ENCODE data around the gene FBXO5.

- TF ChIP-seq CTCF (optimal IDR thresholded peaks at IDR 0.05 in 1 of 3, IDR thresholded peaks at IDR 0.05 in 1 of 3, conservative IDR thresholded peaks at IDR 0.05 in 1 of 3; ENCODE audit: extremely low read depth in 1 of 3, insufficient read depth in 2 of 3, low read length in 3 of 3) (no peak), EZH2 (IDR thresholded peaks at IDR 0.05; ENCODE audit: low read length) (no peak)
Observed at GRCh38 chr6:153031335-153031955, 48.6 kb upstream of the FBXO5 start.
